Natural killer cell (primary cell): ENCODE results near the gene PPP1R13L. TPM values are rescaled to one million over a fixed set of nuclear protein-coding genes. Genes with fewer than 3 reads are reported as not detected.

Experiments used
- ATAC-seq, 3 donors: fragments of 150-1000 bp in 2 of 3; fragments of 200-7000 bp in 1 of 3; cut with Tn5 transposase; 1 replicate in 1 of 3; 2 replicates in 2 of 3; pipeline ENCODE4 v1.10.0; 2021; ENCODE audit warnings: mild to moderate bottlenecking in 2 of 3, moderate library complexity in 2 of 3
- DNase-seq, 2 donors: peaks; one replicate each; pipeline versions ENCODE4 v3.0.0 to v3.0.0-alpha.2; 2013 to 2021; ENCODE audit warnings: mixed read lengths in 1 of 2
- H3K27ac ChIP-seq: one replicate; pipeline ENCODE4 v1.5.1; 2013; ENCODE audit warnings: mild to moderate bottlenecking, low read length
- H3K27me3 ChIP-seq: one replicate; pipeline ENCODE4 v1.6.1; 2013; ENCODE audit warnings: low read length; ENCODE audit not compliant: control insufficient read depth, insufficient read depth
- H3K36me3 ChIP-seq: one replicate; pipeline ENCODE4 v1.6.1; 2013; ENCODE audit warnings: low read length; ENCODE audit not compliant: control insufficient read depth, insufficient read depth
- H3K4me1 ChIP-seq: one replicate; pipeline ENCODE4 v1.6.1; 2013; ENCODE audit warnings: low read length; ENCODE audit not compliant: control insufficient read depth, insufficient read depth
- H3K4me3 ChIP-seq: one replicate; pipeline ENCODE4 v1.5.1; 2013; ENCODE audit warnings: low read length
- H3K9me3 ChIP-seq: one replicate; pipeline ENCODE4 v1.6.1; 2013; ENCODE audit warnings: low read length; ENCODE audit not compliant: control insufficient read depth, insufficient read depth
- H3K27ac Mint-ChIP-seq, 2 donors: one replicate each; pipeline ENCODE4 v1.8.0; 2022; ENCODE audit warnings: mild to moderate bottlenecking in 2 of 2, mixed read lengths in 2 of 2, moderate library complexity in 1 of 2
- H3K27me3 Mint-ChIP-seq, 2 donors: one replicate each; pipeline ENCODE4 v1.8.0; 2022; ENCODE audit warnings: low read depth in 2 of 2, mixed read lengths in 2 of 2
- H3K36me3 Mint-ChIP-seq: one replicate; pipeline ENCODE4 v1.8.0; 2022; ENCODE audit warnings: mixed read lengths
- H3K4me1 Mint-ChIP-seq, 2 donors: one replicate each; pipeline ENCODE4 v1.8.0; 2022; ENCODE audit warnings: mixed read lengths in 2 of 2
- H3K4me3 Mint-ChIP-seq: one replicate; pipeline ENCODE4 v1.8.0; 2022; ENCODE audit warnings: mild to moderate bottlenecking, moderate library complexity, mixed read lengths
- H3K9me3 Mint-ChIP-seq, 2 donors: one replicate each; pipeline ENCODE4 v1.8.0; 2022; ENCODE audit warnings: mixed read lengths in 2 of 2
- CTCF ChIP-seq: fragments of 200-600 bp; IDR thresholded peaks from one replicate; pipeline ENCODE4 v1.8.0; 2022; ENCODE audit warnings: antibody characterized with exemption
- WGBS: methylation state at CpG from one replicate; pipeline ENCODE4 v1.1.7; 2013; ENCODE audit warnings: missing lambda C conversion rate; ENCODE audit not compliant: insufficient coverage; 5-methylcytosine and 5-hydroxymethylcytosine counted together
- intact Hi-C: fragments of 100-400 bp; cut with micrococcal nuclease; formaldehyde crosslinking; loops from one replicate; pipeline ENCODE4 v1.14.2; 2022
- total RNA-seq, 4 donors: library from RNA; stranded (reverse); fragments of 120-200 nt in 1 of 4; gene quantifications; one replicate each; pipeline versions ENCODE4 v1.2.3 to v1.2.4, GENCODE V29; 2013 to 2022

The PPP1R13L gene
- total RNA-seq, 3 donors from 2014 or later (not counting 1 experiment from before 2014, with no cell fraction given) = 5.6 to 7.4 (median 5.9) TPM

GRCh38 chr19:45450012-45450333 is 45.1 kb upstream of the PPP1R13L start:
- peak in 1 of 2 donors; percentile 81 for DNase-seq
- Mint-ChIP-seq H3K4me3 (peak overlapping the region; percentile 98), H3K27me3 (no peaks in the 10 kb centered on the region), H3K9me3 (no peaks in the 10 kb centered on the region), H3K4me1 (peaks cover 65 to 74% of the 10 kb centered on the region in 2 donors), H3K27ac (peak overlapping the region; percentile 99 to 100), H3K36me3 (no peaks in the 10 kb centered on the region)
- H3K4me3 ChIP-seq = peak overlapping the region; percentile 48
- peak overlapping the region; percentile 93 for H3K27ac ChIP-seq
- H3K27me3 ChIP-seq = no peaks in the 10 kb centered on the region
- peaks cover 63% of the 10 kb centered on the region for H3K4me1 ChIP-seq
- H3K36me3 ChIP-seq = peaks cover 5% of the 10 kb centered on the region
- intact Hi-C loops = loop anchor here (1.0 to 10.0 kb wide), 3 partner anchors 8 to 195 kb away; no protein-coding TSS in a partner anchor
- WGBS = 0% methylated on average over 3 of the region's 5 CpGs
- peak; percentile 52 to 78 (median 62) for ATAC-seq
- no peaks in the 10 kb centered on the region for H3K9me3 ChIP-seq
- no peak for TF ChIP-seq CTCF

- H3K4me1 Mint-ChIP-seq = peaks cover 71 to 78% of the 10 kb centered on the region in 2 donors
- no peaks in the 10 kb centered on the region for H3K27me3 Mint-ChIP-seq
- H3K4me3 Mint-ChIP-seq = peak overlapping the region; percentile 89
- H3K36me3 Mint-ChIP-seq = no peaks in the 10 kb centered on the region
- intact Hi-C loops = no loop called here
- peak overlapping the region; percentile 99 to 100 for H3K27ac Mint-ChIP-seq
- no peaks in the 10 kb centered on the region for H3K27me3 ChIP-seq
- H3K4me3 ChIP-seq = peak overlapping the region; percentile 48
- WGBS = 48% methylated on average over 7 of the region's 7 CpGs
- H3K9me3 Mint-ChIP-seq = no peaks in the 10 kb centered on the region
- TF ChIP-seq CTCF = no peak
- no peaks in the 10 kb centered on the region for H3K9me3 ChIP-seq
- H3K27ac ChIP-seq = peak overlapping the region; percentile 93
- peak; percentile 41 to 46 for DNase-seq
- H3K36me3 ChIP-seq = peaks cover 5% of the 10 kb centered on the region
- peak in 1 of 3 donors; percentile 1 for ATAC-seq
- H3K4me1 ChIP-seq = peaks cover 70% of the 10 kb centered on the region
Measured at GRCh38 chr19:45448887-45449299, 44.0 kb upstream of the PPP1R13L start.

DNA sequence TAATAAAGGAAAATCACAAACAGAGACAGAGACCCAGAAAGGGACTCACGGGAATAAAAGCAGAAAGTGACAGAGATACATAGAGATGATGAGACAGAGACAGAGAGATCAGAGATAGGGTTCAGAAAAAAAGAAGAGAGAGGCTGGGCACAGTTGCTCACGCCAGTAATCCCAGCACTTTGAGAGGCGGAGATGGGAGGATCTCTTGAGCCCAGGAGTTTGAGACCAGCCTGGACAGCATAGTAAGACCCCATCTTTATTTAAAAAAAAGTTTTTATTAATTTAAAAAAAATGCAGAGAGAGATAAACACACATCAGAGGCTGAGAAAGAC is 43.5 kb upstream of the PPP1R13L start:
- no peaks in the 10 kb centered on the region for H3K9me3 Mint-ChIP-seq
- no peaks in the 10 kb centered on the region for H3K27me3 Mint-ChIP-seq
- H3K36me3 Mint-ChIP-seq = no peaks in the 10 kb centered on the region
- H3K9me3 ChIP-seq = no peaks in the 10 kb centered on the region
- H3K4me3 Mint-ChIP-seq = peak overlapping the region; percentile 89
- no peak overlapping the region for H3K4me3 ChIP-seq
- DNase-seq (no peak), ATAC-seq (no peak)
- H3K27ac Mint-ChIP-seq = peak overlapping the region; percentile 99 to 100
- H3K36me3 ChIP-seq = peaks cover 5% of the 10 kb centered on the region
- H3K27ac ChIP-seq = peak overlapping the region; percentile 93
- no peak for TF ChIP-seq CTCF
- 96% methylated on average over 3 of the region's 3 CpGs for WGBS
- intact Hi-C loops = no loop called here
- peaks cover 67 to 79% of the 10 kb centered on the region in 2 donors for H3K4me1 Mint-ChIP-seq
- no peaks in the 10 kb centered on the region for H3K27me3 ChIP-seq
- peaks cover 75% of the 10 kb centered on the region for H3K4me1 ChIP-seq

GRCh38 chr19:45446944-45447343 is 42.1 kb upstream of the PPP1R13L start:
- H3K4me1 ChIP-seq = peaks cover 82% of the 10 kb centered on the region
- intact Hi-C loops = no loop called here
- 96% methylated on average over 7 of the region's 7 CpGs for WGBS
- Mint-ChIP-seq H3K4me1 (peaks cover 74 to 86% of the 10 kb centered on the region in 2 donors), H3K27ac (peak overlapping the region; percentile 99 to 100), H3K4me3 (no peak overlapping the region), H3K36me3 (no peaks in the 10 kb centered on the region), H3K9me3 (no peaks in the 10 kb centered on the region), H3K27me3 (no peaks in the 10 kb centered on the region)
- no peak overlapping the region for H3K4me3 ChIP-seq
- DNase-seq = no peak
- no peaks in the 10 kb centered on the region for H3K9me3 ChIP-seq
- TF ChIP-seq CTCF = no peak
- no peak overlapping the region for H3K27ac ChIP-seq
- ATAC-seq = no peak
- H3K27me3 ChIP-seq = no peaks in the 10 kb centered on the region
- H3K36me3 ChIP-seq = peaks cover 5% of the 10 kb centered on the region
